IPS DF 19.7 (cell line): ENCODE measurements around the gene DAD1.
"Not testable (repeated sequence)": the region's sequence is repeated elsewhere in the genome, so short reads cannot be mapped to it uniquely, and the experiment has no call there.

Experiments
- DNase-seq: peaks from one replicate; pipeline ENCODE4 v3.0.0-alpha.2; 2013; ENCODE audit warnings: low read depth, low spot score

Gene DAD1

DNA sequence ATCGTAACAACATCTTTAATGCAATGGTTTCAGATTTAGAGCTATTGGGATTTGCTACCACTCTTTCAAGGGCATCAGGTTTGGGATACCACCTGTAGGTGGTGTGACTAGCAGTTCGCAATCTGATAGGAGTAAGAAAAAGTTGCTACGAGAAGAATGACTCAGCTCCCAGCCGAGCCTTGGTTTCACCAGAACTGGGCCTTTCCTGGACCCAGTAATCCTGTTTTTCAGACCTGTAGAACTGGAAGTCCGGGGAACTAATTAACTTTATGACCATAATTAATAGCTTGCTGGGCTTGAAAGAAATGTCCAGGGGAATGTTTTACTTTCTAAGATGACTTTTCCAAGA is 9.8 kb upstream of the DAD1 start:
- DNase-seq = no peak

DNA sequence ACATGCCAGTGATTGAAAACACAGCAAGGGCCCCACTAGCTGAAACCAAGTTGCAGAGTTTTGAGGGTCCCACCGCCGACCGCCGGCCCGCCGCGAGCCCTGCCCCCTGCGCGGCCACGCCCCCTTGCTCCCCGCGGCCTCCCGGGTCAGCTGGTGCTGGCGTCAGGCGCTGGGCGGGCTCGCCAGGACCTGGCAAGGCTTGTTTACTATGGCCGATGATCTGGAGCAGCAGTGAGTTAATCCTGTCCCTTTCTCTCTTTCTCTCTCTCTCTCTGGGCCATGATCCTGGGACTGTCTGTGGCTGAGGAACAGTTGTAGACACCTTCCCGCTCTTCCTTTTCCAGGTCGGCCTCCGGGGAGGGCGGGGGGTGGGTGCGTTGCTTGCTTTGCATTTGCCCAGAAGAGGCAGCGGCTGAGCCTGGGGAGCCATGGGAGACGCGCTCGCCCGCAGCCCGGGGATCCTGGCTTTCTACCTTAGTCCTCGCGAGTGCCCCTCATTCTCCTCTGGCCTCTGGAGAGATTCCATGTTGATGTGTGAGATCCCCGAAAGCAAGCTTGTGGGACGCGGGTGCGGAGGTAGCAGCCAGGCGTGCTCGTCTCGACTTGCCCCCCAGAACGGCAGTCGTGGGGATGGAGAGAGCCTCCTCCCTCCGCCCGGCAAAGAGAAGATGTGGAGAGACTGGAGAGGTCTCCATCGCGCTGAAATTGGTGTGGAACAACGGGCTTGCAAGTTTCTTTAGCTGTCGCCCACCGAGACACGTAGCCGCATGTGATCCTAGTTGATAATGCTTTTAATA is 9.3 kb upstream of the DAD1 start, which contains the start of gene ABHD4:
TSS of gene ABHD4 (plus strand) at position 202 of the 797 bp plus-strand sequence. CDS start at position 209, 7 bp downstream.
- DNase-seq = no peak

DNA sequence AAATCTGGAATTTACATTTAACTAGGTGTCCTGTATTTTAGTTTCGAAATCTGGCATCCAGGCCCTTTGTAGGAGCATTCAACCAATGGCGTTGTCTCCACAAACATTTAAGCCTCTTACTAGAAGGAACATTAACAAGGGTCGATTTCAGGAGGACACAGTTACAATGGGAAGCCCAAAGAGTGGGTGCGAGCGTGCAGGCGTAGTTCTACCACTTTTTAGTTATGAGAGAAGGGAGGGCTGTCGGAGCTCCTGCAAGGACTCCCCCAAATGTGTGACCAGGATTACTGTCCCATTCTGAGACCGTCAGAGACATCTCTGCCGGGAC is 8.7 kb upstream of the DAD1 start:
- DNase-seq = no peak

DNA sequence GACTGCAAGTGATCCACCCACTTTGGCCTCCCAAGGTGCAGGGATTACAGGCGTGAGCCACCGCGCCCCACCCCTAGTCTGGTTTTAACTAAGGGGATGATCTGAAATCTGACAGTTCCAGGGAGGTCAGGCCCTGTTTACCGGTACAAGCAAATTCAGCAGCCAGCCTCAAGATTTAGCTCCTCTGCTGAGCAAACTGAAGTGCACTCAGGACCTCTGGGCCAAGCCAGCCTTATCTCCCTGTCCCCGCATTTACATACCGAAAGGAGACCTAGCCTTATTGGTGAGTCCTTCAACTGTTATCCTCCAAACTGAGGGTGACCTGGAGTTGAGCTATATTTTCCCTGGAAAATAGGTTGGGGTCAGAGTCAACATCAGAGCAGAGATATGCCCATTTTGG is 8.2 kb upstream of the DAD1 start:
- no peak for DNase-seq

DNA sequence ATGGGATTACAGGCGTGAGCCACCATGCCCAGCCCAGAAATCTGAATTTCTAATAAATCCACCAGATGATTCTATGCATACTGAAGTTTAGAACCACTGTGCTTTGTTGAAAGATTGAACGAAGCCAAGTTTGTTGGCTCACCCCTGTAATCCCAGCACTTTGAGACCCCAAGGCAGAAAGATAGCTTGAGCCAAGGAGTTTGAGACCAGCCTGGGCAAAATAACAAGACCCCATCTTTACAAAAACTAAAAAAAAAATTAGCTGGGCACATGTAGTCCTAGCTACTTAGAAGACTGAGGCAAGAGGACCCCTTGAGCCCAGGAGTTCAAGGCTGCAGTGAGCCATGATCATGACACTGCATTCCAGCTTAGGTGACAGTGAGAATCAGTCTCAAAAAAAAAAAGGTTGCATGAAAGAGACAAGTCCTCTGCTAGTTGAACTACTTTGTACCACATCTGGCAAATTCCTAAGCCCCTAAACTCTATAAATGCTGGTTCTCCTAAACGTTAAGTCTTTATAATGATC is 7.4 kb upstream of the DAD1 start:
- no peak for DNase-seq

DNA sequence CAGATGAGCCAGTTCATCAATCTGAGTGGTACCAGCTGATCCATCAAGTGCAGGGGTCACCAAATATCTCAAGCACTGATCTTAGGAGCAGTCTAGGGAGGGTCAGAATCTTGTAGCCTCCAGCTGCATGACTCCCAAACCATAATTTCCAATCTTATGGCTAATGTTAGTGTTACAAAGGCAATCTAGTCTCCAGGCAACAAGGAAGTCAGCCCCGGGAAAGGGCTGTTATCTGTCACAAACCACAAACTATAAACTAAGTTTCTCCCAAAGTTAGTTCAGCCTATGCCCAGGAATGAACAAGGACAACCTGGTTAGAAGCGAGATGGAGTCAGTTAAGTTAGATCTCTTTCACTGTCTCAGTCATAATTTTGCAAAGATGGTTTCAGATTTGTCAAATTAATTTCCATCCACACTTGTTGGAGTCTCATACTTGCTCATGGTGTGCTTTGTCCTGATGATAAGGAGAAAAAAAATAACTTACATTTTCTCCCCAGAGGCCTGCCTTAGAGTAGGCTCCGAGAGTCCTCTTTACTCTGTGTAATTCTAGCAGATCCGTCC is 5.2 kb upstream of the DAD1 start:
- DNase-seq = no peak

DNA sequence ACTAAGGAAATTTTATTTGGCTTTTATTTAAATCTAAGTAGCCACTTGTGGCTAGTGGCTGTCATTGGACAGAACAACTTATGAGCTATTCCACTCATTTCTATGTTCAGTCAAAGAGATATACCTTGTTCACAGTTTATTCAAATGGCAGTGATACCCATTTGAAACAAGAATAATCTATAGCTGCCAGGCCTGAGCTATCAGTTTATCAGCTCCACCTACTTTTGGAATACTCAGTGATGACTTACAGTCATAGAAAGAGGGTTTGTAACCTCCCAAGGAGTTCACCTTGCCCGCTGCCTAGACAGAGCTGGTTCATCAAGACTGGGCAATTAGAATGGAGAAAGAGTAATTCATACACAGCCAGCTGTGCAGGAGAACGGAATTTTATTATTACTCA is 4.6 kb upstream of the DAD1 start:
- DNase-seq = no peak

DNA sequence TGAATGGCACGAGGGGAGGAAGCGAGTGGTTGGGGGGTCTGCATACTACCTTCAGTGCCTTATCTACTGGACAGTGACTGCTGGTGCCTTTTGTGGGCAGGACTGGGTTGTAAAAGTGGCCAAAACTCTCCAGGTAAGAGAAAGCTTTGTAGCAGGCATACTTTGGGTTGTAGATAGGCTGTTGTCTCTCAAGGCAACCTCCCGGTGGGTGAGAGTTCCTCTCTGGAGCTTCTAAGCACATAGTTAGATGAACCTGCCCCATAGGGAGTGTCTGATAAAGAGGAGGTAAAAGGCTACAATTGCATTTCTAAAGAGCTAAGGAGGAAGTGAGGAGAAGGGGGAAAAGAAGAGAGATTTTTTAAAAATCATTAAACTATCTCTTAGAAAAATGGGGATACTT is 4.2 kb upstream of the DAD1 start:
- DNase-seq = no peak

DNA sequence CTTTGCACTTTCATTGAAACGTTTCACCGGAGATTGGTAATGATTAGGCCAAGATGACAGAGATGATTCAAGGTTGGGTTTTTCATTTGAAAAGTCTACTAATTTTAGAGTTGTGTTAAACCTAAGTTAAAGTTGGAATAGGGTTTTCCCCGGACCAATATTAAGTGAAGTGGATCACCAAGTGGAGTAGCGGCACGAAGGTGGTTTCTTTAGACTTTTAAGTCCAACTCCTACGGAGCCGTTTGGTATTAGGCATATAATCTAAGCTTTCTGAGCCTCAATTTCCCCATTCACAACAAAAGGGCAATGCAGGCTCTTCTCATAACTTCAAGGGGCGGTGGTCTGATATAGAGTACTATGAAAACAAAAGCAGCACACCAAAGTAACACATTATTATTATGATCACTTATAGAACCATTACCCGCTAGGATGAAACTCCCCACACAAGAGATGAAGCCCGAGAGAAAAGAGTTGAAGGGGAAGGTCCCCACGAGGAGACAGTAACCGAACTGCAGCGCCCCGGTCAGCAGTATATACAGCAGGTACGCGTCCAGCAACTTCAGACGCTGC is 413 bp downstream of the DAD1 start:
- no peak for DNase-seq

DNA sequence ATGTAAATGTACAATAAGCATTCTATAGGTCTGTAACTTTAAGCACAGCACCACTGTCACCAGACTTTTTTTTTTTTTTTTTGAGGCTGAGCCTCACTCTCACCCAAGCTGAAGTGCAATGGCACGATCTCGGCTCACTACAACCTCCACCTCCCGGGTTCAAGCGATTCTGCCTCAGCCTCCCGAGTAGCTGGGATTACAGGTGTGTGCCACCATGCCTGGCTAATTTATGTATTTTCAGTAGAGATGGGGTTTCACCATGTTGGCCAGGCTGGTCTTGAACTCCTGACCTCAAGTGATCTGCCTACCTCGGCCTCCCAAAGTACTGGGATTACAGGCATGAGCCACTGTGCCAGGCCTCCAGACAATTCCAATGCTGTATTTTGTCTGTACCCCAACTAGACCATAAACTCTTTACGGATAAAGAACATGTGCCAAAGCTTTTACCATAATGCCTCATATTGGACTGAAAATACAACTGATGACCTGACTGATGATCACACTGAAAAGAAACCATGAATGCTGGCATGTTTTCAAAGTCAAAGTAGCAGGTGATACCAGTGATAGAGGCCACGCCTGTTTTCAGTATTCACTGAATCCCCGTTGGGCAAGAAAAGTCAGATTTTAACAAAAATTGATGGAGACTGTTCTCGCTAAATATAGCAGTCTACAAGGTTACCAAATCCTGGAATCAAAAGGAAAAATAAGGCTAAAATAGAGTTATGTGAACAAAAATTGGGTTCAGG is 1.2 kb downstream of the DAD1 start:
- not testable (repeated sequence) for DNase-seq

DNA sequence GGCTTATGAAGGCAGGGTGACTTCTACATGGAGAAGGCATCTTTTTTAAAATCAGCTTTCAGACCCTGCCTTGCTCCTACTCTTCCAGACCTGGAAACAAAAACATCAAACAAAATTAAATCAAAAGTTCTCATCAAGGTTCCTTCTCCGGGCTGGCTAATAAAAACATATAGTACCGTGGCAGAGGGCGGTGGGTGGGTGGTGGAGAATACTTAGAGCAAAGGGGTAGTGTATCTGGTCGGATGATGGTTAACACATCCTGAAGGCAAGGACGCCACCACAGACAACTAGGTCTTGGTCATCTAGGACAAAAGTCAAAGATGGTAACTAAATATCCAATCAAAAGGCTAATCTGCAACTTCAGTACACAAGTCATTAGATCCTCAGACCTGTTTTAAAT is 1.8 kb downstream of the DAD1 start:
- DNase-seq = no peak

DNA sequence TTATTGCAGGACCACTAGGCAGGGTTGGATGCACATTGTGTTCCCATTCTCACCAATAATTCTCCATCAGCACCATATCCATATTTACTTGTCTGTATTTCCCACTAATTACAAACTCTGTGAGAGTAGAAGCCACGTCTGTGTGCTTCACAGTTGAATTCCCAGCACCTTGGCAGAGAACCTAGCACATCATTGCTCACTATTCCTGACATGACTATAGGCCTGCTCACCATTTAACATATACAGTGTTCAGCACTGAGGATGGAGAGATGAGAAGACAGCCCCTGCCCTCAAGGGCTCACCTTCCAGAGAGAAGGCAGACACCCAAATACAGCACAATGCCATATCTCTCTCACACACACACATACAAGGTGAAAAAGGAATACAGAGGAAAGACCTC is 5.0 kb downstream of the DAD1 start:
- no peak for DNase-seq

DNA sequence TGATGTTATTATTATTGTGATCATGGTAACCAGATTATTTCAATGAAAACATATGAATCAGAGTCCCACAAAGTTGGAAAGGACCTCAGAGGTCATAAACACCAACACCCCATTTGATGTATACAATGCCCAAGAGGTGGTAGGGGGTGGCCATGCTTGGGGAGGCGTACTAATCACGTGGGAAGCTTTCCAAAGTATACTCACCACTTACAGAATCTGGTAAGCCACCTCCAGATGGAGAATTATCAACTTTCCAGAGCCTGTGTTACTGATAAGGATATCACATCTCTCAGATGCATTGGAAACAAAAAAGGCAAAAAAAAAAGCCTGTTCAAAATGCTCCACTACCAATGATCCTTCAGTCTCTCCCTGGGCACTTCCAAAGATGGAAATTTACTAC is 8.4 kb downstream of the DAD1 start:
- no peak for DNase-seq

DNA sequence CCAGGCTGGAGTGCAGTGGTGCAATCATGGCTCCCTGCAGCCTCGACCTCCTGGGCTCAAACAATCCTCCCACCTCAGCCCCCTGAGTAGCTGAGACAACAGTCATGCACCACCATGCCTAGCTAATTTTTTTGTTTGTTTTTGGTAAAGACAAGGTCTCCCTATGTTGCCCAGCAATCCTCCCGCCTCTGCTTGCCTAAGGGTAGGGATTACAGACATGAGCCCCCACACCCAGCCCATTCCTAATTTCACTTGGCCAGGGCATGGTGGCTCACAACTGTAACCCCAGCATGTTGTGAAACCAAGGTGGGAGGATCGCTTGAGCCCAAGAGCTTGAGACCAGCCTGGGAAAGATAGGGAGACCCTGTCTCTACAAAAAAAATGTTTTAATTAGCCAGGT is 9.1 kb downstream of the DAD1 start:
- DNase-seq = no peak

DNA sequence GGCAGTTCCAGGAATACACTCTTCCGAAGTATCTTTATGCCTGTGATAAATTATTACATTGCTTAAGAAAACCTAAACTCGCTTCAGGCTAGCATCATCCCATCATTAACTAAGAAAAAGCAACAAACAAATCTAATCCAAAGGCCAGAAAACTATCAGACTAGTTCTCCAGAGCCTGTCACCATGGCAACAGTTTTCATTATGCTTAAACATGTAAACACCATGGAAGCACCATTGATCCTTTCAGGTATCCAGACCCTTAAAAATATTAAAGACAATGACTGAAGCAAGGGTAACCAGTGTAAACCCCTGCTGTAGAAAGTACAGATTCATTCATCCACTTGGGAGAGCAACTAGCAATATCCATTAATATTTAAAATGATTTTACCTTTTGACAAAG is 9.8 kb downstream of the DAD1 start:
- no peak for DNase-seq

DNA sequence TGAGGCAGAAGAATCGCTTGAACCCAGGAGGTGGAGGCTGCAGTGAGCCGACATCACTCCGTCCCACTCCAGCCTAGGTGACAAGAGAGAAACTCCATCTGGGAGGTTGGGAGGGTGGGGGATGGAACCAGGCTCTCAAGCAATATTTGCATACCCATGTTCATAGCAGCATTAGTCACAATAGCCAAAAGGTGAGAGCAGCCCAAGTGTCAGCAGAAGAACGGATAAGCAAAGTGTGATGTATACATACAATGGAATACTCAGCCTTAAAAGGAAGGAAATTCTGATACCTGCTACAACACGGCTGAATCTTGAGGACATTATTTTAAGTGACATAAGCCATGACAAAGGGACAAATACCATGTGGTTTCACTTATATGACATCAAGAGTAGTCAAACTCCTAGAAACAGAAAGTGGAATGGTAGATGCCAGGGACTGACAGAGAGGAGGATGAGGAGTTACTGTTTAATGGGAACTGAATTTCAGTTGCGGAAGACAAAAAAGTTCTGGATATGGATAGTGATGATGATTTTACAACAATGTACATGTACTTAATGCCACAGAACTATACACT is 11.6 kb downstream of the DAD1 start:
- DNase-seq = no peak

DNA sequence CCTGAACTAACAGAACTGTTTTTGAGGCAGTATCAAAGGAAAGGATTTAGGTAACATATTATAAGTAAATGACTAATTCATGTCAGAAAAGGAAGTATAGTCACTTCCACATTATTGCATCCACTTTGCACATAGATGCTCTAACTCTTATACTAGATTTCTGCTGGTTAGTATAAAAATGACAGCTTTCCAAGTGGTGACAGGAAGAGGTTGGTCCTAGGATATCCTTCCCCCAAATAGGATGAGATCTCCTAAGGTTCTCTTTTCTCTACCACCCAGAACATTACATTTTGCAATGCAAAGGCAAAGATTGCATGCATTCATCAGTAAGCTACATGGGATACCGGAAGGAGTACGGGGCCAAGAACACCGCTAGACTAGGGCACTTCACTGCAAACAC is 15.2 kb downstream of the DAD1 start:
- no peak for DNase-seq

DNA sequence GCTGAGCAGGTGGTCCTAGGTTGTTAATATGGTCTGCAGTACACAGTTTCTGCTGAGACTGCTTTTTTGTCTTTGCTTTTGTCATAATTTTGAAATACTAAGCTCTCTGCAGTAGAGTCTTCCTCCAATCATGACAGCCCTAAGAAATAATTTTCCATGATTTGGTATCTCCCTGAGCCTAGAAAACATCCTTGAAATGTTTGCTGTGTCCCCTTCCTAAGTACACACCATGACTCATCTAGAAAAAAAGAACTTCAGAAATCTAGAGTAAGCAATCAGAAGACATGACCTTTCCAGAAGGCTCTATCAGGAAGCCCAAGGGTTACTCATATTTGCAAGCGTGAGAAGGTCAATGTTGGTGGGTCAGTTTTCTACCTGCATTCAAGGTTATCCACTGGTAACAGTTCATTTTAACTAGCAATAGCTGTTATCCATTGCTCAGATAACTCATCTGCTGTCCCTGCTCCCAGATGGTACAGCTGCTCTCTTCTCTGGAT is 16.4 kb downstream of the DAD1 start:
- no peak for DNase-seq

DNA sequence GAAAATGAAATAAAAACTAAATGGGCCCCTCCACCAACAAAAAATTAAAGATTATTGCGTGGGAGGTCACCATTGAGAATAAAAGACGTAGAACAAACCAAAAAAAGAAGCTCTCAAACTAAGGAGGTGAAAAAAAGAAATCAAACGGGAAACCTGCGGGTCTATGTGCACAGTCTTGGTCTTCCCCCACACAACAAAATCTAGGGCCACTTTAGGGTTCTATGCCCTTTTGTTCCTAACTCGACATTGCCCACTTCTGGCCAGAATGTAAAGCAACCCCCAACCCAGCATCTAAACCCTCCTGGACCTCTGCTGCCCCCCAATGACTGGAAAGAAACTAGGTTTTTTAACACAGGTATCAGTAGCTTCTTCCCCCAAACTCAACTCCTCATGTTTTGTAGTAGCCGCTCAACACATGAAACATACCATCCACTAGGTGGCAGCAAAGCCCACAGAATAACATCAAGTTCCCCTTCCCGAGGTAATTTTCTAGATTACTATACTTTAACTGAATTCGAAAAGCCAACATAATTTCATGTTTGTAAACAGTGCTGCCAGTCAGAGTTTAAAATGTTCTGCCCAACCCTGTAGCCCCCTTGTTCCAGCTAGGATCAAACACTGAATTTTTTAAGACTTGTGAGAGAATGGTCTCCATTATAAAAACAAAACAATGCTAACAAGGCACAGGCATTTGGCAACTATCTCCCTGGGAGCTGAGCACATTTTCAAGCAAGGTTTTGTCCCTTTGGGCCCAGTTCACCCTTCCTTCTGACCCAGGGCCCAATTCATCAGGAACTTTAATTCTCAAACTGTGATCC is 18.7 kb downstream of the DAD1 start:
- peak; percentile 95 for DNase-seq

DNA sequence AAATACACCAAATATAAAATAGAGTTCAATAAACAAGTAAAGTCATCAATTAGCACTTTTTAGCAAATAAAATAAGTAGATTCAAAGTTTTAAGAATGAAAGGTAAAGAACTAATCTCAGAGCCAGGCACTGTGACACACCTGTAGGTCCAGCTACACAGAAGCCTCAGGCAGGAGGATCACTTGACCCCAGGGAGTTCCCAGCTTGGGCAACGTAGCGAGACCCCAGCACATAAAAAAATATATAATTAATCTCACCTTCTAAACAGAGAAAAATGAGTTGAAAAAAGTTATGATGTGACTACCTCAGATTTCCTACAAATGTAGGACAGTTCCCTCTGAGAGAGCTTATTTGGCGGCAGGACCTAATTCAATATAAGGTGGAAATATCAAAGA is 19.3 kb downstream of the DAD1 start:
- DNase-seq = no peak

DNA sequence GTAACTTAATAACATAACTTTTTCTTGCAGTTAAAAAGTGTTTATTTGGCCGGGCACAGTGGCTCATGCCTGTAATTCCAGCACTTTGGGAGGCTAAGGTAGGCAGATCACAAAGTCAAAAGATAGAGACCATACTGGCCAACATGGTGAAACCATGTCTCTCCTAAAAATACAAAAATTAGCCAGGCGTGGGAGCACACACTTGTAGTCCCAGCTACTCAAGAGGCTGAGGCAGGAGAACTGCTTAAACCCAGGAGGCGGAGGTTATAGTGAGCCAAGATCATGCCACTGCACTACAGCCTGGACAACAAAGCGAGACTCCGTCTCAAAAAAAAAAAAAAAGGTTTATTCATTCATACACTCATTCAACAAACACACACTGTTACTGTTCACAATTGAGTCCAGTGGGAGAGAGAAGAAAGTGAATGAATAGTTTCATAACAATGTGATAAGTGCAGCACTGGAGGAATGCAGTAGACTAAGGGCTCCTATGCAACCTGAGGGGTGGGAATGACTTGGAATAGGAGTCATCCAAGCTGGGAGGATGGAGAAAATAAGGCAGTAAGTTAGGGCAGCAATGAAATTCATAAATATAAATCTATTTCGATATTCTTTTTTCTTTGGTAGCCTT is 19.8 kb downstream of the DAD1 start:
- no peak for DNase-seq
